ENCODE results near the gene JUP. TPM values are rescaled to one million over a fixed set of nuclear protein-coding genes. Genes with fewer than 3 reads are reported as not detected.

The JUP gene
- total and polyA plus RNA-seq, 2 of the 13 experiments (the other 11 are each of a cell fraction or from before 2014, with no cell fraction given): 12.1 to 20.6 TPM

GRCh38 chr17:41738077-41738800 lies 48.3 kb downstream of the JUP start (continued):
- TF ChIP-seq, protein P1, sequence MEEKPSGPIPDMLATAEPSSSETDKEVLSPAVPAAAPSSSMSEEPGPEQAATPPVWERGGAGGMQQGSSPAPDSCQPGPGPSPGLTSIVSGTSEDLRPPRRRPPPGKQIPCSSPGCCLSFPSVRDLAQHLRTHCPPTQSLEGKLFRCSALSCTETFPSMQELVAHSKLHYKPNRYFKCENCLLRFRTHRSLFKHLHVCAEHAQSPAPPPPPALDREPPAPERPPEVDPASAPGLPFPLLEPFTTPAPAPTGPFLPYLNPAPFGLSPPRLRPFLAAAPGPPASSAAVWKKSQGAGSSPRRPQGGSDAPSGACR (CRISPR knock-in tag; IDR thresholded peaks at IDR 0.05): no peak
- TF ChIP-seq HDAC6 (IDR thresholded peaks at IDR 0.05; ENCODE audit: low read depth, low read length) (no peak), MED8 (CRISPR knock-in tag; IDR thresholded peaks at IDR 0.05; ENCODE audit: insufficient replicate concordance) (no peak), ZNF235 (CRISPR knock-in tag; IDR thresholded peaks at IDR 0.05; ENCODE audit: borderline replicate concordance) (no peak), ZNF678 (CRISPR knock-in tag; IDR thresholded peaks at IDR 0.05) (no peak), ZBTB46 (CRISPR knock-in tag; IDR thresholded peaks at IDR 0.05; ENCODE audit: borderline replicate concordance) (no peak), MEF2D (CRISPR knock-in tag; IDR thresholded peaks at IDR 0.05) (no peak; the same call in 1 of the 2 replicates), MBD4 (IDR thresholded peaks at IDR 0.05; ENCODE audit: borderline replicate concordance, low read length) (no peak), PCBP1 (IDR thresholded peaks at IDR 0.05; ENCODE audit: borderline replicate concordance, low read depth, low read length) (no peak), RBAK (CRISPR knock-in tag; IDR thresholded peaks at IDR 0.05) (no peak), ZNF34 (CRISPR knock-in tag; IDR thresholded peaks at IDR 0.05; ENCODE audit: borderline replicate concordance) (peak; percentile 86; the same call in 1 of the 2 replicates), THAP7 (CRISPR knock-in tag; IDR thresholded peaks at IDR 0.05) (peak; percentile 88), HOXA3 (CRISPR knock-in tag; IDR thresholded peaks at IDR 0.05) (peak; percentile 77; the same call in 1 of the 2 replicates), CENPX (CRISPR knock-in tag; IDR thresholded peaks at IDR 0.05) (no peak), TAF15 (IDR thresholded peaks at IDR 0.05; ENCODE audit: low read depth, low read length, poor library complexity, severe bottlenecking) (no peak), SMARCC2 (IDR thresholded peaks at IDR 0.05) (no peak), FOSL2 (CRISPR knock-in tag; IDR thresholded peaks at IDR 0.05) (peak; percentile 55), RFX5 (IDR thresholded peaks at IDR 0.05; ENCODE audit: low read depth, low read length) (no peak), KDM1A (CRISPR knock-in tag; IDR thresholded peaks at IDR 0.05) (no peak), SOX13 (IDR thresholded peaks at IDR 0.05) (no peak), SOX13 (CRISPR knock-in tag; conservative IDR thresholded peaks at IDR 0.05 in 1 of 2, IDR thresholded peaks at IDR 0.05 in 1 of 2) (no peak), HCFC1 (IDR thresholded peaks at IDR 0.05; ENCODE audit: low read depth, low read length) (no peak), ZNF3 (CRISPR knock-in tag; IDR thresholded peaks at IDR 0.05) (no peak), ZNF432 (CRISPR knock-in tag; IDR thresholded peaks at IDR 0.05; ENCODE audit: borderline replicate concordance) (no peak), ZNF256 (CRISPR knock-in tag; conservative IDR thresholded peaks at IDR 0.05) (no peak)
- TF ChIP-seq, protein P2, sequence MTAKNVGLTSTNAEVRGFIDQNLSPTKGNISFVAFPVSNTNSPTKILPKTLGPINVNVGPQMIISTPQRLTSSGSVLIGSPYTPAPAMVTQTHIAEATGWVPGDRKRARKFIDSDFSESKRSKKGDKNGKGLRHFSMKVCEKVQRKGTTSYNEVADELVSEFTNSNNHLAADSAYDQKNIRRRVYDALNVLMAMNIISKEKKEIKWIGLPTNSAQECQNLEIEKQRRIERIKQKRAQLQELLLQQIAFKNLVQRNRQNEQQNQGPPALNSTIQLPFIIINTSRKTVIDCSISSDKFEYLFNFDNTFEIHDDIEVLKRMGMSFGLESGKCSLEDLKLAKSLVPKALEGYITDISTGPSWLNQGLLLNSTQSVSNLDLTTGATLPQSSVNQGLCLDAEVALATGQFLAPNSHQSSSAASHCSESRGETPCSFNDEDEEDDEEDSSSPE (CRISPR knock-in tag; IDR thresholded peaks at IDR 0.05): peak; percentile 47; the same call in 1 of the 2 replicates
